AG04450 (cell line): ENCODE data around the gene ENOSF1. TPM values are rescaled to one million over a fixed set of nuclear protein-coding genes. Genes with fewer than 3 reads are reported as not detected.
A peak's percentile ranks its signal among the peaks of the same experiment; 100 is the strongest.

Experiments used
- CTCF ChIA-PET: fragments of 300-600, 350-600 bp; formaldehyde crosslinking; extraction: SDS; loops from one replicate; lab custom pipeline; 2022; ENCODE audit warnings: antibody characterized with exemption, inconsistent platforms; lab: Charles Lee
- POLR2A ChIA-PET: fragments of 350-600 bp; formaldehyde crosslinking; extraction: SDS; loops from one replicate; lab custom pipeline; 2021; ENCODE audit warnings: antibody characterized with exemption, inconsistent platforms; lab: Yijun Ruan, JAX
- DNase-seq: peaks from one replicate; pipeline ENCODE4 v3.0.0-alpha.2; 2011; ENCODE audit warnings: low read depth, low spot score
- H3K27ac ChIP-seq: one replicate; pipeline ENCODE4 v1.5.1; 2012; ENCODE audit warnings: low read depth, low read length, control low read depth
- H3K27me3 ChIP-seq: one replicate; pipeline ENCODE4 v1.6.0; 2012; ENCODE audit warnings: low read length; ENCODE audit not compliant: control insufficient read depth, insufficient read depth
- H3K4me3 ChIP-seq: 2 replicates; pipeline ENCODE4 v1.5.1; 2011; ENCODE audit warnings: mild to moderate bottlenecking, low read depth, low read length, control low read depth
- H3K9me3 ChIP-seq: 2 replicates; pipeline ENCODE4 v1.5.1; 2012; ENCODE audit warnings: low read length; ENCODE audit not compliant: control insufficient read depth, insufficient read depth
- CTCF ChIP-seq: IDR thresholded peaks from 2 replicates; pipeline ENCODE4 v1.5.1; 2011; ENCODE audit warnings: low read depth, low read length, control low read depth, inconsistent platforms
- polyA plus RNA-seq: library from polyadenylated mRNA; depleted of rRNA; stranded (reverse); fragments of >200 nt; gene quantifications from 2 replicates; pipeline ENCODE4 v1.2.3, GENCODE V29; 2011

The ENOSF1 gene
- polyA plus RNA-seq, 1 experiment: 10.9 TPM

GRCh38 chr18:629269-630150 is 82.9 kb downstream of the ENOSF1 start:
- Histone ChIP-seq H3K9me3 (no peaks in the 10 kb centered on the region), H3K27ac (no peak overlapping the region), H3K27me3 (peaks cover 14% of the 10 kb centered on the region), H3K4me3 (no peak overlapping the region)
- ChIA-PET CTCF (interaction anchor here (0.6 to 9.8 kb wide), 2 partner anchors 201 to 211 kb away, joined by 5 to 129 read pairs; no protein-coding TSS in a partner anchor), POLR2A (no interaction called here)
- DNase-seq: no peak
- TF ChIP-seq CTCF: 0 out of 2 replicates have a peak, but pooled peaks have one; percentile 21

DNA sequence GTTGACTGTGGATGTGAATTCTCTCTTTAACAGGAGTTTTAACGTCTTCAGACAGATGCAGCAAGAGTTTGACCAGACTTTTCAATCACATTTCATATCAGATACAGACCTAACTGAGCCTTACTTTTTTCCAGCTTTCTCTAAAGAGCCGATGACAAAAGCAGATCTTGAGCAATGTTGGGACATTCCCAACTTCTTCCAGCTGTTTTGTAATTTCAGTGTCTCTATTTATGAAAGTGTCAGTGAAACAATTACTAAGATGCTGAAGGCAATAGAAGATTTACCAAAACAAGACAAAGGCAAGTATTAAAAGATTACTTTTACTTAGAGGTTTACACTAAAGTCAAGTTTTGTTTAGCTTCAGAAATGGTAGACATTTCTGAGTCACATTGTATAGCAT is 85.2 kb downstream of the ENOSF1 start:
- Histone ChIP-seq H3K9me3 (no peaks in the 10 kb centered on the region), H3K27me3 (peaks cover 17% of the 10 kb centered on the region), H3K4me3 (no peak overlapping the region), H3K27ac (no peak overlapping the region)
- no peak for TF ChIP-seq CTCF
- no peak for DNase-seq
- CTCF ChIA-PET: interaction anchor here (1.3 to 9.8 kb wide), 6 partner anchors 12 to 213 kb away, joined by 3 to 178 read pairs (median 43); partner anchors contain the start of gene ENOSF1
- POLR2A ChIA-PET: no interaction called here

GRCh38 chr18:623761-624620 is 88.4 kb downstream of the ENOSF1 start:
- peak; percentile 56 for DNase-seq
- Histone ChIP-seq H3K27me3 (peaks cover 32% of the 10 kb centered on the region), H3K9me3 (no peaks in the 10 kb centered on the region), H3K27ac (no peak overlapping the region), H3K4me3 (no peak overlapping the region)
- ChIA-PET CTCF (interaction anchor here (0.5 to 9.8 kb wide), 52 partner anchors 9 to 381 kb away, joined by 3 to 178 read pairs (median 3); partner anchors contain the start of gene THOC1), POLR2A (interaction anchor here (0.6 kb wide), 1 partner anchor 15 kb away, joined by 5 read pairs; no protein-coding TSS in a partner anchor)
- peak; percentile 77 for TF ChIP-seq CTCF

GRCh38 chr18:622289-622688 is 90.1 kb downstream of the ENOSF1 start:
- ChIA-PET CTCF (interaction anchor here (0.6 to 9.8 kb wide), 4 partner anchors 26 to 218 kb away, joined by 3 to 178 read pairs (median 66); no protein-coding TSS in a partner anchor), POLR2A (no interaction called here)
- Histone ChIP-seq H3K4me3 (no peak overlapping the region), H3K9me3 (no peaks in the 10 kb centered on the region), H3K27ac (no peak overlapping the region), H3K27me3 (peaks cover 34% of the 10 kb centered on the region)
- TF ChIP-seq CTCF: no peak
- DNase-seq: no peak
